HepG2 (cell line): ENCODE data around the gene AGAP1. TPM values are rescaled to one million over a fixed set of nuclear protein-coding genes. Genes with fewer than 3 reads are reported as not detected.

Experiments
- FIP1L1 ChIP-seq: fragments of 200-400 bp; formaldehyde crosslinking; IDR thresholded peaks from 2 replicates; pipeline ENCODE4 v1.6.1; 2018; ENCODE audit warnings: low read depth, mild to moderate bottlenecking, low read length, moderate library complexity, borderline replicate concordance; ENCODE audit not compliant: insufficient read depth
- FOXA3 ChIP-seq: IDR thresholded peaks from 2 replicates; pipeline ENCODE4 v1.6.1; 2016; ENCODE audit warnings: missing genetic modification reagents, missing compliant biosample characterization
- HOXA5 ChIP-seq: sonication (generic); formaldehyde crosslinking; IDR thresholded peaks from 2 replicates; pipeline ENCODE4 v1.4.0; 2020; ENCODE audit warnings: missing genetic modification reagents
- NR2C2 ChIP-seq: sonication (generic); formaldehyde crosslinking; IDR thresholded peaks from 2 replicates; pipeline ENCODE4 v1.4.0; 2020; ENCODE audit warnings: missing genetic modification reagents, mild to moderate bottlenecking, moderate library complexity, borderline replicate concordance
- PHF21A ChIP-seq: sonication (generic); formaldehyde crosslinking; IDR thresholded peaks from 2 replicates; pipeline ENCODE4 v1.5.0; 2020; ENCODE audit warnings: mild to moderate bottlenecking, missing genetic modification reagents
- RARA ChIP-seq: IDR thresholded peaks from 2 replicates; pipeline ENCODE4 v1.6.1; 2016; ENCODE audit warnings: missing genetic modification reagents, missing compliant biosample characterization
- SALL1 ChIP-seq: sonication (generic); formaldehyde crosslinking; IDR thresholded peaks from 2 replicates; pipeline ENCODE4 v1.8.0; 2022; ENCODE audit warnings: mild to moderate bottlenecking, missing genetic modification reagents
- SP5 ChIP-seq: IDR thresholded peaks from 2 replicates; pipeline ENCODE4 v1.6.1; 2016; ENCODE audit warnings: low read depth, borderline replicate concordance
- TARDBP ChIP-seq: sonication (generic); formaldehyde crosslinking; IDR thresholded peaks from 2 replicates; pipeline ENCODE4 v1.8.0; 2022; ENCODE audit warnings: mild to moderate bottlenecking, missing genetic modification reagents
- ZBTB33 ChIP-seq: sonication (generic); formaldehyde crosslinking; IDR thresholded peaks from 2 replicates; pipeline ENCODE4 v1.4.0; 2020; ENCODE audit warnings: missing genetic modification reagents
- ZNF30 ChIP-seq: sonication (generic); formaldehyde crosslinking; IDR thresholded peaks from 2 replicates; pipeline ENCODE4 v1.5.0; 2020; ENCODE audit warnings: mild to moderate bottlenecking, missing genetic modification reagents
- ZNF432 ChIP-seq: sonication (generic); formaldehyde crosslinking; IDR thresholded peaks from 2 replicates; pipeline ENCODE4 v1.5.0; 2020; ENCODE audit warnings: missing genetic modification reagents, mild to moderate bottlenecking, borderline replicate concordance
- ZNF687 ChIP-seq: sonication (generic); formaldehyde crosslinking; IDR thresholded peaks from 2 replicates; pipeline ENCODE4 v1.5.1; 2020; ENCODE audit warnings: mild to moderate bottlenecking, missing genetic modification reagents, moderate library complexity
- polyA plus RNA-seq, 8 experiments: library from polyadenylated mRNA; depleted of rRNA in 3 of 8; stranded (reverse) in 7 of 8; unstranded in 1 of 8; fragments of >200 nt; fragmentation: Illumina TruSeq in 4 of 8; extraction: Trizol in 4 of 8; gene quantifications; 2 replicates each; pipeline versions ENCODE4 v1.2.1 to v1.2.3, GENCODE V29; 2011 to 2016; ENCODE audit warnings: low read depth in 4 of 8, missing spikeins in 1 of 8, mixed read lengths in 1 of 8; ENCODE audit not compliant: insufficient read depth in 1 of 8
- total RNA-seq, 5 experiments: library from RNA; depleted of rRNA; stranded (reverse); fragments of >200 nt; fragmentation: Illumina TruSeq; extraction: Trizol; gene quantifications; 2 replicates each; pipeline ENCODE4 v1.2.3, GENCODE V29; 2016; ENCODE audit warnings: low read depth in 1 of 5
- TF ChIP-seq, protein P1 (sequence below): sonication (generic); formaldehyde crosslinking; IDR thresholded peaks from 2 replicates; pipeline ENCODE4 v1.5.0; 2020; ENCODE audit warnings: mild to moderate bottlenecking, missing genetic modification reagents, borderline replicate concordance
- TF ChIP-seq, protein P2 (sequence below): sonication (generic); formaldehyde crosslinking; IDR thresholded peaks from 2 replicates; pipeline ENCODE4 v1.5.1; 2020; ENCODE audit warnings: missing genetic modification reagents, mild to moderate bottlenecking, borderline replicate concordance
- TF ChIP-seq, protein P3 (sequence below): sonication (generic); formaldehyde crosslinking; IDR thresholded peaks from 2 replicates; pipeline ENCODE4 v1.4.0; 2020; ENCODE audit warnings: missing genetic modification reagents

The AGAP1 gene
- total and polyA plus RNA-seq, 2 of the 13 experiments (the other 11 are each of a cell fraction or from before 2014, with no cell fraction given) = 21.2 to 32.7 TPM

- TF ChIP-seq, protein P1, sequence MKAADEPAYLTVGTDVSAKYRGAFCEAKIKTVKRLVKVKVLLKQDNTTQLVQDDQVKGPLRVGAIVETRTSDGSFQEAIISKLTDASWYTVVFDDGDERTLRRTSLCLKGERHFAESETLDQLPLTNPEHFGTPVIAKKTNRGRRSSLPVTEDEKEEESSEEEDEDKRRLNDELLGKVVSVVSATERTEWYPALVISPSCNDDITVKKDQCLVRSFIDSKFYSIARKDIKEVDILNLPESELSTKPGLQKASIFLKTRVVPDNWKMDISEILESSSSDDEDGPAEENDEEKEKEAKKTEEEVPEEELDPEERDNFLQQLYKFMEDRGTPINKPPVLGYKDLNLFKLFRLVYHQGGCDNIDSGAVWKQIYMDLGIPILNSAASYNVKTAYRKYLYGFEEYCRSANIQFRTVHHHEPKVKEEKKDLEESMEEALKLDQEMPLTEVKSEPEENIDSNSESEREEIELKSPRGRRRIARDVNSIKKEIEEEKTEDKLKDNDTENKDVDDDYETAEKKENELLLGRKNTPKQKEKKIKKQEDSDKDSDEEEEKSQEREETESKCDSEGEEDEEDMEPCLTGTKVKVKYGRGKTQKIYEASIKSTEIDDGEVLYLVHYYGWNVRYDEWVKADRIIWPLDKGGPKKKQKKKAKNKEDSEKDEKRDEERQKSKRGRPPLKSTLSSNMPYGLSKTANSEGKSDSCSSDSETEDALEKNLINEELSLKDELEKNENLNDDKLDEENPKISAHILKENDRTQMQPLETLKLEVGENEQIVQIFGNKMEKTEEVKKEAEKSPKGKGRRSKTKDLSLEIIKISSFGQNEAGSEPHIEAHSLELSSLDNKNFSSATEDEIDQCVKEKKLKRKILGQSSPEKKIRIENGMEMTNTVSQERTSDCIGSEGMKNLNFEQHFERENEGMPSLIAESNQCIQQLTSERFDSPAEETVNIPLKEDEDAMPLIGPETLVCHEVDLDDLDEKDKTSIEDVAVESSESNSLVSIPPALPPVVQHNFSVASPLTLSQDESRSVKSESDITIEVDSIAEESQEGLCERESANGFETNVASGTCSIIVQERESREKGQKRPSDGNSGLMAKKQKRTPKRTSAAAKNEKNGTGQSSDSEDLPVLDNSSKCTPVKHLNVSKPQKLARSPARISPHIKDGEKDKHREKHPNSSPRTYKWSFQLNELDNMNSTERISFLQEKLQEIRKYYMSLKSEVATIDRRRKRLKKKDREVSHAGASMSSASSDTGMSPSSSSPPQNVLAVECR (CRISPR knock-in tag) = 0 out of 2 replicates have a peak, but pooled peaks have one; percentile 10
- TF ChIP-seq ZNF30 (CRISPR knock-in tag) = 0 out of 2 replicates have a peak, but pooled peaks have one; percentile 42
- no peak for TF ChIP-seq ZNF432 (CRISPR knock-in tag)
- TF ChIP-seq ZNF687 (CRISPR knock-in tag) = peak; percentile 64
- TF ChIP-seq FIP1L1 = no peak
- TF ChIP-seq ZBTB33 = peak; percentile 45; the same call in 1 of the 2 replicates
- no peak for TF ChIP-seq SP5 (CRISPR knock-in tag)
- TF ChIP-seq, protein P2, sequence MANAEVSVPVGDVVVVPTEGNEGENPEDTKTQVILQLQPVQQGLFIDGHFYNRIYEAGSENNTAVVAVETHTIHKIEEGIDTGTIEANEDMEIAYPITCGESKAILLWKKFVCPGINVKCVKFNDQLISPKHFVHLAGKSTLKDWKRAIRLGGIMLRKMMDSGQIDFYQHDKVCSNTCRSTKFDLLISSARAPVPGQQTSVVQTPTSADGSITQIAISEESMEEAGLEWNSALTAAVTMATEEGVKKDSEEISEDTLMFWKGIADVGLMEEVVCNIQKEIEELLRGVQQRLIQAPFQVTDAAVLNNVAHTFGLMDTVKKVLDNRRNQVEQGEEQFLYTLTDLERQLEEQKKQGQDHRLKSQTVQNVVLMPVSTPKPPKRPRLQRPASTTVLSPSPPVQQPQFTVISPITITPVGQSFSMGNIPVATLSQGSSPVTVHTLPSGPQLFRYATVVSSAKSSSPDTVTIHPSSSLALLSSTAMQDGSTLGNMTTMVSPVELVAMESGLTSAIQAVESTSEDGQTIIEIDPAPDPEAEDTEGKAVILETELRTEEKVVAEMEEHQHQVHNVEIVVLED (CRISPR knock-in tag) = no peak
- TF ChIP-seq TARDBP (CRISPR knock-in tag) = no peak
- TF ChIP-seq RARA (CRISPR knock-in tag) = no peak
- TF ChIP-seq, protein P3, sequence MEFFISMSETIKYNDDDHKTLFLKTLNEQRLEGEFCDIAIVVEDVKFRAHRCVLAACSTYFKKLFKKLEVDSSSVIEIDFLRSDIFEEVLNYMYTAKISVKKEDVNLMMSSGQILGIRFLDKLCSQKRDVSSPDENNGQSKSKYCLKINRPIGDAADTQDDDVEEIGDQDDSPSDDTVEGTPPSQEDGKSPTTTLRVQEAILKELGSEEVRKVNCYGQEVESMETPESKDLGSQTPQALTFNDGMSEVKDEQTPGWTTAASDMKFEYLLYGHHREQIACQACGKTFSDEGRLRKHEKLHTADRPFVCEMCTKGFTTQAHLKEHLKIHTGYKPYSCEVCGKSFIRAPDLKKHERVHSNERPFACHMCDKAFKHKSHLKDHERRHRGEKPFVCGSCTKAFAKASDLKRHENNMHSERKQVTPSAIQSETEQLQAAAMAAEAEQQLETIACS = no peak
- TF ChIP-seq SALL1 (CRISPR knock-in tag) = peak; percentile 63
- TF ChIP-seq PHF21A (CRISPR knock-in tag) = no peak
- 0 out of 2 replicates have a peak, but pooled peaks have one; percentile 24 for TF ChIP-seq FOXA3 (CRISPR knock-in tag)
- no peak for TF ChIP-seq NR2C2 (CRISPR knock-in tag)
- no peak for TF ChIP-seq HOXA5
Measured at GRCh38 chr2:235512699-235513053, 18.8 kb downstream of the AGAP1 start (continued).
